Measurements from ENCODE around the gene HCN4. TPM values are rescaled to one million over a fixed set of nuclear protein-coding genes. Genes with fewer than 3 reads are reported as not detected.

HCN4 gene
- total RNA-seq, 6 donors from 2014 or later = under 0.01 to 0.69 (median 0.19) TPM

DNA sequence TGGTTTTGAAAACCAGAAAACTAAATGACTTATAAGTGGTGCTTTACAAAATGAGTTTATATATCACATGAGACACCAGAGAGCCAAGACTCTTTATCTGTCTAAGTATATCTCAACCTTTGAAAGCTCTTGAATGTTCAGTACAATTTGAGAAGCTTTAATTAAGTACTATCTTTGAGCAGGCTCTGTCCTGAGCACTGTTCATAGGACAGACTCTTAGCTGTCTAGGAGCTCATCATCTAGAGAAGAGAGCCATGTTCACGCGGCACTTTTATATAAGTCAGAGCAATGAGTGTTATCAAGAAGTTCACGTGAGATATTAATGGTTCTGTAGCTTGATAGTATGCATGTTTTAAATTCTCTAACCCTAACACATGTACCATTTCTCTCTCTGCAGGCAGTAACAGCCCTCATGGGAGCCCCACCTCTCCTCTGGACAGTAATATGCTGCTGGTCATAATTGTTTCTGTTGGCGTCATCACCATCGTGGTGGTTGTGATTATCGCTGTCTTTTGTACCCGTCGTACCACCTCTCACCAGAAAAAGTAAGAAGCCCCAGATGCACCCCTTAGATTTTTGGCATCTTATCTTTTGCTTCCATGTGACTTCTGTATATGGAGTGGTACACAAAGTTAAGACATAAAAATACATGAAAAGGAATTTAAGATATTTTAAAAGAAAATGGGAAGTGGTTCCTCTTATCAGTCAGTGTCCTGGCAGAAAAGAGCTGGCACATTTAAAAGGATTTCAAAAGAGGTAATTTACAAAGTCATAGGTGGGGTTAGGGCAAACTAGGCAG is 86.0 kb downstream of the HCN4 start:
- no peak for TF ChIP-seq EP300 (IDR thresholded peaks at IDR 0.05)
- TF ChIP-seq, protein P1, sequence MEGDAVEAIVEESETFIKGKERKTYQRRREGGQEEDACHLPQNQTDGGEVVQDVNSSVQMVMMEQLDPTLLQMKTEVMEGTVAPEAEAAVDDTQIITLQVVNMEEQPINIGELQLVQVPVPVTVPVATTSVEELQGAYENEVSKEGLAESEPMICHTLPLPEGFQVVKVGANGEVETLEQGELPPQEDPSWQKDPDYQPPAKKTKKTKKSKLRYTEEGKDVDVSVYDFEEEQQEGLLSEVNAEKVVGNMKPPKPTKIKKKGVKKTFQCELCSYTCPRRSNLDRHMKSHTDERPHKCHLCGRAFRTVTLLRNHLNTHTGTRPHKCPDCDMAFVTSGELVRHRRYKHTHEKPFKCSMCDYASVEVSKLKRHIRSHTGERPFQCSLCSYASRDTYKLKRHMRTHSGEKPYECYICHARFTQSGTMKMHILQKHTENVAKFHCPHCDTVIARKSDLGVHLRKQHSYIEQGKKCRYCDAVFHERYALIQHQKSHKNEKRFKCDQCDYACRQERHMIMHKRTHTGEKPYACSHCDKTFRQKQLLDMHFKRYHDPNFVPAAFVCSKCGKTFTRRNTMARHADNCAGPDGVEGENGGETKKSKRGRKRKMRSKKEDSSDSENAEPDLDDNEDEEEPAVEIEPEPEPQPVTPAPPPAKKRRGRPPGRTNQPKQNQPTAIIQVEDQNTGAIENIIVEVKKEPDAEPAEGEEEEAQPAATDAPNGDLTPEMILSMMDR (IDR thresholded peaks at IDR 0.05) = no peak
- H3K9me3 ChIP-seq = no peaks in the 10 kb centered on the region
- H3K27ac ChIP-seq = no peak overlapping the region
- DNase-seq = no peak
- H3K4me3 ChIP-seq = no peak overlapping the region
- ATAC-seq (ENCODE audit: low FRiP score in 2 of 2) = no peak
- peaks cover 0 to 52% (median 23%) of the 10 kb centered on the region in 4 donors for H3K36me3 ChIP-seq
- no peaks in the 10 kb centered on the region for H3K27me3 ChIP-seq
- H3K4me1 ChIP-seq = peaks cover 0 to 6% (median 0%) of the 10 kb centered on the region in 4 donors
- 86 to 95% methylated on average over 8 of the region's 8 CpGs for WGBS, 2 donors

DNA sequence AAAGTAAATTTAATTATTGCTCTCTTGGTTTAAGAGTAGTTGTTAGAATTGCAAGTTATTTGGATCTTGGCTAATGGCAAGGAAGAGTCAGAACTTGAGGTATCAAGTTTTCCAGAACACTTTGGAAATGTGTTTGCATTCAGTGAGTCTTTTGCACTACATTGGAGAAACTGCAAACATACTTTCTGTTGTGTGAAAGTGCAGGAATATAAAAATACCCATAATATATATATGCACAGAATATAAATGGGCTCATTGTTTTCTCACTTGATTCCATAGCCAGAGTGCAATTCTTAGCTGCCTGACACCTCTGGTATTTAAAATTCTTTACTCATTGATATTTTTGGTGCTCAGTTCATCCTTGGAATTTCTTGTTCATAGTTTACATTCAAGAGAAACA is 92.9 kb downstream of the HCN4 start:
- no peak for DNase-seq

DNA sequence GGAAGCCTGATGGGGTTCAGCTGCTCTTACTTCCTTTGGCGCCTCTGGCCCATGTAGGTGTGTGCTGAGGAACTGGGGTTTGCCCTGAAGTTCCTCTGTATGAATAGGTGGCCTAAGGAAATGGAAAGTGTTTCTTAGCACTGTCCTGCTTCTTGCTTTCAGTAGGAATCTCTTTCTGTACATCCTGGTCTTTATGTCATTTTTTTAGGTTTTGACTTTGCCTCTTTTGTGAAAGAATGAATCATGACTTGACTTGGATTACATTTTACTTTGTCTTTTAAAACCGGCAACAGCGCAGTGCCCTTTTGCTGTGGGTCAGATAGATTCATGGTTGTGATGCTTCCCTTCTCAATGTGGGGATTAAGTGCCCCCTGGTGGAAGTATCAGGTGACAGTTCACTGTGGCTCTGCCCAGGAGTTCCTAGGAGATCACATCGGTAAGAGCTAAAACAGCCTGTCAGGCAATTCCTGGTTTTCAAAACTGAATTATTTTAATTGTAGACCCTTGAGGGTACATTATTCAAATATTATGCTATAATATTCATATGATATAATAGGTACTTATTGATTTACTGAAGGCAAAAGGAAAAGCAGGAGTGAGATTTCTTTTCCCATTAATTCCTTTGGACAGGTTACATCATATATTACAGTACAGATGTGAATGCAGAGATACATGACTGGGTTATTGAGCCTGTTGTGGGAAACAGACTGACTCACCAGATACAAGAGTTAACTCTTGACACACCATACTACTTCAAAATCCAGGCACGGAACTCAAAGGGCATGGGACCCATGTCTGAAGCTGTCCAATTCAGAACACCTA is 95.4 kb downstream of the HCN4 start:
- DNase-seq (no peak), ATAC-seq (ENCODE audit: low FRiP score in 2 of 2) (peak in 1 of 2 donors; percentile 78)
- TF ChIP-seq EP300 (IDR thresholded peaks at IDR 0.05) = no peak
- no peak for TF ChIP-seq POLR2A (IDR thresholded peaks at IDR 0.05)
- no peak for TF ChIP-seq POLR2AphosphoS5 (IDR thresholded peaks at IDR 0.05)
- TF ChIP-seq, protein P1 (IDR thresholded peaks at IDR 0.05) = peak; percentile 30 to 70 (median 62)
- H3K27me3 ChIP-seq = no peaks in the 10 kb centered on the region
- H3K4me1 ChIP-seq = no peaks in the 10 kb centered on the region
- WGBS, 2 donors = 38 to 39% methylated on average over 5 of the region's 5 CpGs
- no peak overlapping the region for H3K27ac ChIP-seq
- H3K36me3 ChIP-seq = peaks cover 0 to 24% (median 7%) of the 10 kb centered on the region in 4 donors
- no peaks in the 10 kb centered on the region for H3K9me3 ChIP-seq
- no peak overlapping the region for H3K4me3 ChIP-seq

More for the DNA sequence above, 92.9 kb downstream of the HCN4 start:
- Histone ChIP-seq H3K9me3 (no peaks in the 10 kb centered on the region), H3K27me3 (no peaks in the 10 kb centered on the region), H3K36me3 (peaks cover 0 to 25% (median 6%) of the 10 kb centered on the region in 4 donors), H3K4me3 (no peak overlapping the region), H3K4me1 (no peaks in the 10 kb centered on the region), H3K27ac (no peak overlapping the region)
- TF ChIP-seq EP300 (IDR thresholded peaks at IDR 0.05) (no peak), POLR2A (IDR thresholded peaks at IDR 0.05) (no peak), POLR2AphosphoS5 (IDR thresholded peaks at IDR 0.05) (no peak)
- TF ChIP-seq, protein P1 (IDR thresholded peaks at IDR 0.05) = no peak
- no peak for ATAC-seq (ENCODE audit: low FRiP score in 2 of 2)

DNA sequence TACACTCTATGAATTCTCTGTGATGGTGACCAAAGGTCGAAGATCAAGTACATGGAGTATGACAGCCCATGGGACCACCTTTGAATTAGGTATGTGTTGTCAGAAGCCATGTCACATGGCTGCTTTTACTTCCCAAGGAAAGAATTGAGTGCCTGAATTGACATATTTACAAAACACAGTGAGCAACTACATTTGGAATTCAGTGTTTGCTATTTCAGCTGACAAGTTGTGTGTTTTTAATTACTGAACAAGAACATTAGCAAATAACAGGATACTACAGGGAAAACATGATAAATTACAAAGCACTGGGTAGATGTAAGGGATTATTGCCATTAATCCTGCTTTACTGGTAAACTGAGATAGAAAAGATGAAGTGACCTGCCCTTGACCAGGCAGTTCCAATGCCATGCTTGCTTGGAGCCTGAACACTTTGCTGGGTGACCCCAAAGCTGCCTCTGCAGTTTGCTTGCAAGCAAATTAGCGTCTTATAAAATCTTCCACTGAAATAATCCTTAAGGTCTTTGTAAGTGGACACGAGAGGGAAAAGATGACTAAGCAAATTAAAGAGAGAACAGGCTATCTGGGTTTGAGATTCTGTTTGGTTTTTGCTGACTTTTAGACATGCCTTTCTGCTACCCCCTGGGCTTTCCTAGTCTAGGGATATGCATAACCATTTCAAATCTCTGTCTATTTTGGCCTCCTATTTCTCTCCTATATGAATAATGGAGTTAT is 98.2 kb downstream of the HCN4 start:
- Histone ChIP-seq H3K36me3 (peaks cover 0 to 36% (median 9%) of the 10 kb centered on the region in 4 donors), H3K4me1 (no peaks in the 10 kb centered on the region), H3K27me3 (no peaks in the 10 kb centered on the region), H3K27ac (no peak overlapping the region), H3K4me3 (no peak overlapping the region), H3K9me3 (no peaks in the 10 kb centered on the region)
- WGBS, 2 donors = 85 to 94% methylated on average over 3 of the region's 3 CpGs
- TF ChIP-seq POLR2AphosphoS5 (IDR thresholded peaks at IDR 0.05) = no peak
- no peak for TF ChIP-seq POLR2A (IDR thresholded peaks at IDR 0.05)
- TF ChIP-seq, protein P1 (IDR thresholded peaks at IDR 0.05) = no peak
- no peak for TF ChIP-seq EP300 (IDR thresholded peaks at IDR 0.05)
- DNase-seq (no peak), ATAC-seq (ENCODE audit: low FRiP score in 2 of 2) (no peak)

Other genes starting within 250 kb of the HCN4 start
- not detected for gene REC114, start 74.2 kb upstream of the HCN4 start, total RNA-seq